Measurements from ENCODE around the gene LRRN3.

The LRRN3 gene

GRCh38 chr7:111173990-111174389 is 83.1 kb downstream of the LRRN3 start:
- Histone ChIP-seq H3K9me3 (ENCODE audit: control insufficient read depth, low read length) (peaks cover 5% of the 10 kb centered on the region), H2BK12ac (ENCODE audit: low read length in 2 of 2) (no peak overlapping the region), H3K4me1 (ENCODE audit: control insufficient read depth, insufficient read depth, low read depth, low read length) (no peaks in the 10 kb centered on the region), H3K36me3 (ENCODE audit: control insufficient read depth in 1 of 2, insufficient read depth in 2 of 2, low read depth in 1 of 2, low read length in 2 of 2) (no peaks in the 10 kb centered on the region), H2BK120ac (ENCODE audit: low read depth, low read length) (no peak overlapping the region), H4K8ac (ENCODE audit: low read length) (no peak overlapping the region), H3K4me2 (ENCODE audit: low read length, poor library complexity, severe bottlenecking) (no peak overlapping the region), H2AK5ac (ENCODE audit: low read length, severe bottlenecking) (no peak overlapping the region), H4K91ac (ENCODE audit: low read length) (no peak overlapping the region), H3K14ac (ENCODE audit: low read length in 2 of 2) (no peak overlapping the region), H3K79me1 (replicated peaks; ENCODE audit: low read length, poor library complexity, severe bottlenecking) (no peaks in the 10 kb centered on the region), H3K18ac (ENCODE audit: low read depth in 1 of 2, low read length in 2 of 2) (no peak overlapping the region), H3K27ac (ENCODE audit: low read length, poor library complexity, severe bottlenecking) (no peak overlapping the region), H3K27me3 (ENCODE audit: control insufficient read depth in 1 of 2, insufficient read depth in 1 of 2, low read length in 2 of 2) (no peaks in the 10 kb centered on the region), H2BK5ac (ENCODE audit: low read depth, low read length, poor library complexity, severe bottlenecking) (no peak overlapping the region), H2AFZ (ENCODE audit: low read depth, low read length) (no peak overlapping the region), H3K23ac (ENCODE audit: low read length in 2 of 2) (no peak overlapping the region), H2BK15ac (ENCODE audit: low read depth, poor library complexity, severe bottlenecking) (no peak overlapping the region), H3K9ac (ENCODE audit: low read length) (no peak overlapping the region), H3K4me3 (ENCODE audit: insufficient read depth in 1 of 2, low read depth in 1 of 2, low read length in 2 of 2) (no peak overlapping the region), H3K4ac (ENCODE audit: low read depth in 1 of 2, low read length in 2 of 2) (no peak overlapping the region)
- DNase-seq = no peak
- 93% methylated on average over 2 of the region's 2 CpGs for WGBS

DNA sequence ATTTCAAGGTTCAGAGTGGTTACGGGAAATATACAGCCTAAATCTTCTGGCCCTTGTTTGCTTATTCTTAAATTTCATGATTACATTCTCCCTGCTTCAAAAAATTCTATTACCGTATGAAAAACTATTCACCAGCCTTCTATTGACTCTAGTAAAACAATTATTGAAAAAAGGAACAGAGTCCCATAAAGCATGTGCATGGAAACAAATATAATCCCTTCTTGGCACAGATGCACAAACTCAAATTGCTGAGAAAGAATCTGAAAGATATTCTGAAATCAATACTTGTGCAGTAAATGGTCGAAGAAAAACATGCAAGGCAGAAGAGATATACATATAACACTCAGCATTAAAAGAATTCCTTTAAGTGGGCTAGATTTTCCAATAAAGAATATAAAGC is 83.6 kb downstream of the LRRN3 start:
- Histone ChIP-seq H4K91ac (ENCODE audit: low read length) (no peak overlapping the region), H2AFZ (ENCODE audit: low read depth, low read length) (no peak overlapping the region), H3K27ac (ENCODE audit: low read length, poor library complexity, severe bottlenecking) (no peak overlapping the region), H2BK15ac (ENCODE audit: low read depth, poor library complexity, severe bottlenecking) (no peak overlapping the region), H3K18ac (ENCODE audit: low read depth in 1 of 2, low read length in 2 of 2) (no peak overlapping the region), H3K4me2 (ENCODE audit: low read length, poor library complexity, severe bottlenecking) (no peak overlapping the region), H2BK120ac (ENCODE audit: low read depth, low read length) (no peak overlapping the region), H3K9ac (ENCODE audit: low read length) (no peak overlapping the region), H3K36me3 (ENCODE audit: control insufficient read depth in 1 of 2, insufficient read depth in 2 of 2, low read depth in 1 of 2, low read length in 2 of 2) (no peaks in the 10 kb centered on the region), H3K23ac (ENCODE audit: low read length in 2 of 2) (no peak overlapping the region), H3K14ac (ENCODE audit: low read length in 2 of 2) (no peak overlapping the region), H3K79me1 (replicated peaks; ENCODE audit: low read length, poor library complexity, severe bottlenecking) (no peaks in the 10 kb centered on the region), H2BK12ac (ENCODE audit: low read length in 2 of 2) (no peak overlapping the region), H3K4me3 (ENCODE audit: insufficient read depth in 1 of 2, low read depth in 1 of 2, low read length in 2 of 2) (no peak overlapping the region), H2BK5ac (ENCODE audit: low read depth, low read length, poor library complexity, severe bottlenecking) (no peak overlapping the region), H2AK5ac (ENCODE audit: low read length, severe bottlenecking) (no peak overlapping the region), H4K8ac (ENCODE audit: low read length) (no peak overlapping the region), H3K4ac (ENCODE audit: low read depth in 1 of 2, low read length in 2 of 2) (no peak overlapping the region), H3K9me3 (ENCODE audit: control insufficient read depth, low read length) (peaks cover 8% of the 10 kb centered on the region), H3K27me3 (ENCODE audit: control insufficient read depth in 1 of 2, insufficient read depth in 1 of 2, low read length in 2 of 2) (no peaks in the 10 kb centered on the region), H3K4me1 (ENCODE audit: control insufficient read depth, insufficient read depth, low read depth, low read length) (no peaks in the 10 kb centered on the region)
- DNase-seq = no peak
- WGBS = 100% methylated on average over 2 of the region's 3 CpGs

Data from mesenchymal stem cell (in vitro differentiated cells and primary cell).